Loucy (cell line): ENCODE results near the gene TMEM11.

Experiments used
- H2AFZ ChIP-seq: fragments of 200-600 bp; sonication (generic); 2 replicates; pipeline ENCODE4 v1.6.0; 2016; ENCODE audit warnings: antibody characterized with exemption, mild to moderate bottlenecking, low read length, moderate library complexity
- H3F3A ChIP-seq: fragments of 200-600 bp; 2 replicates; pipeline ENCODE4 v1.6.0; 2016; ENCODE audit warnings: antibody characterized with exemption, low read depth, mild to moderate bottlenecking
- H3K27me3 ChIP-seq: fragments of 200-600 bp; sonication (generic); 2 replicates; pipeline ENCODE4 v1.6.1; 2014; ENCODE audit warnings: low read length, mild to moderate bottlenecking; ENCODE audit not compliant: insufficient read depth, poor library complexity, severe bottlenecking
- H3K36me3 ChIP-seq: fragments of 200-600 bp; sonication (generic); 2 replicates; pipeline ENCODE4 v1.6.1; 2016; ENCODE audit warnings: low read length; ENCODE audit not compliant: insufficient read depth
- H3K4me1 ChIP-seq: fragments of 200-600 bp; sonication (generic); 2 replicates; pipeline ENCODE4 v1.5.1; 2014; ENCODE audit warnings: low read length, mild to moderate bottlenecking; ENCODE audit not compliant: insufficient read depth, poor library complexity, severe bottlenecking
- H3K4me2 ChIP-seq: fragments of 200-600 bp; sonication (generic); 2 replicates; pipeline ENCODE4 v1.6.0; 2014; ENCODE audit warnings: antibody characterized with exemption, low read length, low read depth, mild to moderate bottlenecking; ENCODE audit not compliant: poor library complexity, severe bottlenecking
- H3K4me3 ChIP-seq: fragments of 200-600 bp; sonication (generic); 2 replicates; pipeline ENCODE4 v1.5.1; 2014; ENCODE audit warnings: low read length, mild to moderate bottlenecking, mixed read lengths; ENCODE audit not compliant: poor library complexity, severe bottlenecking
- H3K79me2 ChIP-seq: fragments of 200-600 bp; sonication (generic); 2 replicates; pipeline ENCODE4 v1.6.1; 2014; ENCODE audit warnings: low read length; ENCODE audit not compliant: insufficient read depth
- H3K9ac ChIP-seq: fragments of 200-600 bp; sonication (generic); 2 replicates; pipeline ENCODE4 v1.6.0; 2014; ENCODE audit warnings: mild to moderate bottlenecking, low read depth, low read length, moderate library complexity; ENCODE audit not compliant: poor library complexity, severe bottlenecking
- H3K9me2 ChIP-seq: fragments of 200-600 bp; sonication (generic); replicated peaks from 2 replicates; pipeline ENCODE4 v1.6.1; 2016; ENCODE audit warnings: low read depth, low read length, mixed read lengths
- H3K9me3 ChIP-seq: fragments of 200-600 bp; sonication (generic); 2 replicates; pipeline ENCODE4 v1.6.1; 2014; ENCODE audit warnings: mild to moderate bottlenecking, antibody characterized with exemption, low read length, low read depth; ENCODE audit not compliant: insufficient read depth
- H4K20me1 ChIP-seq: fragments of 200-600 bp; sonication (generic); 2 replicates; pipeline ENCODE4 v1.6.0; 2014; ENCODE audit warnings: antibody characterized with exemption, low read length, mild to moderate bottlenecking; ENCODE audit not compliant: insufficient read depth, poor library complexity, severe bottlenecking
- EZH2phosphoT487 ChIP-seq: fragments of 200-600 bp; IDR thresholded peaks from 2 replicates; pipeline ENCODE4 v1.6.1; 2018; ENCODE audit warnings: antibody characterized with exemption, mild to moderate bottlenecking, moderate library complexity, borderline replicate concordance
- TF ChIP-seq, protein P1 (sequence below): fragments of 200-600 bp; sonication (generic); conservative IDR thresholded peaks from 2 replicates; pipeline ENCODE4 v1.5.1; 2014; ENCODE audit warnings: mild to moderate bottlenecking, antibody characterized with exemption, low read length

Gene TMEM11

DNA sequence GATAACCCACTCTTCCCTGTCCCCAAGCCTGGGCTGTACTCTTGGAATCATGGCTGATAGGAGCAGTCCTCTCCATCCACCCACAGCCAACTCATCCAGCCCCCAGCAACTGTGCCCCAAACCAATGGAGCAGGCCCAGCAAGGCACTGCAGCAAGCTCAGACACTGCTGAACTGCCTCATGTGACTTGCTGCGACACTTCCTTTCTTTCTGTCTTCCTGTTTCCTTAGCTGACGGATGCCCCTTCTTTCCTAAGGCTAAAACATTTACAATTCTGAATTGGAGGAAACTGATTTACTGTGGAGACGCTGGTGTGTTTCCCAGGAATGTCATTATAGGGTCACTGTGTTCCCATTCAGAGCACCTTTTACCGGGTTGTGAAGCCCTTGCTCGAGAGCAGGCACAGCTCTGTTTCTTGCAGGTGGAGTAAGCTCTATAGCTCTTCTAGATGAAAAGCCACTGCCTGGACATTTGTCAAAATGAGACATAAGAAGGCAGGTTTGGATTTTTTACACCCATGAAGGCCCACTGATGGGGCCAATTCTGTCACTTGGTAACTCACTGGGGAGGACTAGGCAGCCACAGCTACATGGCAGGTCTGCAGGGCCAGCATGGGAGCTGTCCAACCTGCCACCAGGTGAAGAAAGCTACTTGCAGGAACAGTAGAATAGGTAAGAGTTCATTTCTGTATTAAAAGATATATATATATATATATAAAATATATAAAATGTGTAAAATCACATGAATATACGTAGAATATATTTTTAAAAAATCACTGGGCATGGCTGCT is 27.4 kb downstream of the TMEM11 start:
- Histone ChIP-seq H3K36me3 (peaks cover 16% of the 10 kb centered on the region; the same call in 1 of the 2 replicates), H3K4me2 (no peak overlapping the region), H3K9ac (no peak overlapping the region), H2AFZ (no peak overlapping the region), H3K4me3 (no peak overlapping the region), H4K20me1 (no peaks in the 10 kb centered on the region), H3K9me2 (no peaks in the 10 kb centered on the region), H3K9me3 (no peaks in the 10 kb centered on the region), H3K79me2 (no peaks in the 10 kb centered on the region), H3F3A (no peaks in the 10 kb centered on the region), H3K4me1 (peaks cover 4% of the 10 kb centered on the region), H3K27me3 (no peaks in the 10 kb centered on the region)
- TF ChIP-seq, protein P1, sequence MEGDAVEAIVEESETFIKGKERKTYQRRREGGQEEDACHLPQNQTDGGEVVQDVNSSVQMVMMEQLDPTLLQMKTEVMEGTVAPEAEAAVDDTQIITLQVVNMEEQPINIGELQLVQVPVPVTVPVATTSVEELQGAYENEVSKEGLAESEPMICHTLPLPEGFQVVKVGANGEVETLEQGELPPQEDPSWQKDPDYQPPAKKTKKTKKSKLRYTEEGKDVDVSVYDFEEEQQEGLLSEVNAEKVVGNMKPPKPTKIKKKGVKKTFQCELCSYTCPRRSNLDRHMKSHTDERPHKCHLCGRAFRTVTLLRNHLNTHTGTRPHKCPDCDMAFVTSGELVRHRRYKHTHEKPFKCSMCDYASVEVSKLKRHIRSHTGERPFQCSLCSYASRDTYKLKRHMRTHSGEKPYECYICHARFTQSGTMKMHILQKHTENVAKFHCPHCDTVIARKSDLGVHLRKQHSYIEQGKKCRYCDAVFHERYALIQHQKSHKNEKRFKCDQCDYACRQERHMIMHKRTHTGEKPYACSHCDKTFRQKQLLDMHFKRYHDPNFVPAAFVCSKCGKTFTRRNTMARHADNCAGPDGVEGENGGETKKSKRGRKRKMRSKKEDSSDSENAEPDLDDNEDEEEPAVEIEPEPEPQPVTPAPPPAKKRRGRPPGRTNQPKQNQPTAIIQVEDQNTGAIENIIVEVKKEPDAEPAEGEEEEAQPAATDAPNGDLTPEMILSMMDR, result no peak
- TF ChIP-seq EZH2phosphoT487, result no peak

DNA sequence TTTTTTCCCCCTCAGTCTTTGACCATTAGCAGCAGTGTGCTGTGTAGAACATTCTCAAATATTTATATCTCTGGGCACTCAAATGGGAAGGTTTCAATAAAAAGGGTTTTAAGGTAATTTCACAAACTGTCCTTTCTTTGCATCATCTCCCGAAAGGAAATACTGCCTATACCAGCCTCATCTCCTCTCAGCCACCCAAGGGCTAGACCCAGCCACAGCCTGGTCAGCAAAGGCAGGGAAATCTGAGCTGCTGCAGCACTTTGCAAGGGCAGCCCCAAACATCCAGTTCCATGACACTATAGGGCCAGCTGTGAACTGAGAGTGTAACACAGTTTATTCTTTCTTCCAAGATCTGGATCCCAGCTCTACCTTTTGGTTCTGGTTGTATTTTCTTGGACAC is 28.9 kb downstream of the TMEM11 start:
- no peaks in the 10 kb centered on the region for H3K9me3 ChIP-seq
- H2AFZ ChIP-seq, result no peak overlapping the region
- TF ChIP-seq, protein P1, result no peak
- no peak for TF ChIP-seq EZH2phosphoT487
- no peaks in the 10 kb centered on the region for H3K9me2 ChIP-seq
- peaks cover 16% of the 10 kb centered on the region; the same call in 1 of the 2 replicates for H3K36me3 ChIP-seq
- no peaks in the 10 kb centered on the region for H4K20me1 ChIP-seq
- no peaks in the 10 kb centered on the region for H3K79me2 ChIP-seq
- no peak overlapping the region for H3K4me3 ChIP-seq
- no peaks in the 10 kb centered on the region for H3F3A ChIP-seq
- H3K4me1 ChIP-seq, result peaks cover 4% of the 10 kb centered on the region
- H3K27me3 ChIP-seq, result no peaks in the 10 kb centered on the region
- H3K9ac ChIP-seq, result no peak overlapping the region
- H3K4me2 ChIP-seq, result no peak overlapping the region

DNA sequence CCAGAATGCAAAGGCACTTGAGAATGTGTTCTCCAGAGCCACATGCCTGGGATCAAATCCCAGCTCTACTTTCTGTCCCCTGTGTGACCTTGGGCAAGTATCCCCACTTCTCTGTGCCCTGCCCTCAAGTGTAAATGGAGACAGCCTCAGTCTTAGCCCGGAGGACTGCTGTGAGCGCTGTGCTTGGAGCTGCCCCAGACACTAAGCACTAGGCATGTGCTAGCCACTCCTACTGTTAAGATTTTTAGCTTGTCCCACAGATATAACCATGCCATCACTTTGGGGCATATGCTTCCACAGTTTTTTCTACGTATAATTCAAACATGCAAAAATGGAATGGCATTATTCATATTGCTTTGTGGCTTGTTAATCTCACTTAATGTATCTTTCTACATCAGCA is 29.4 kb downstream of the TMEM11 start:
- Histone ChIP-seq H2AFZ (no peak overlapping the region), H3F3A (no peaks in the 10 kb centered on the region), H4K20me1 (no peaks in the 10 kb centered on the region), H3K9me3 (no peaks in the 10 kb centered on the region), H3K27me3 (no peaks in the 10 kb centered on the region), H3K4me1 (peaks cover 4% of the 10 kb centered on the region), H3K4me2 (no peak overlapping the region), H3K9ac (no peak overlapping the region), H3K36me3 (peaks cover 14% of the 10 kb centered on the region; the same call in 1 of the 2 replicates), H3K9me2 (no peaks in the 10 kb centered on the region), H3K4me3 (no peak overlapping the region), H3K79me2 (no peaks in the 10 kb centered on the region)
- TF ChIP-seq, protein P1, result no peak
- no peak for TF ChIP-seq EZH2phosphoT487
